HG03432 (cell line): ENCODE measurements around the gene CLEC12A.
"Not testable (repeated sequence)": the region's sequence is repeated elsewhere in the genome, so short reads cannot be mapped to it uniquely, and the experiment has no call there.

Source experiments
- ATAC-seq: cut with Tn5 transposase; IDR thresholded peaks from one replicate; pipeline ENCODE4 v1.9.1; 2021; ENCODE audit warnings: mild to moderate bottlenecking, moderate library complexity; ENCODE audit not compliant: unreplicated experiment

CLEC12A gene

DNA sequence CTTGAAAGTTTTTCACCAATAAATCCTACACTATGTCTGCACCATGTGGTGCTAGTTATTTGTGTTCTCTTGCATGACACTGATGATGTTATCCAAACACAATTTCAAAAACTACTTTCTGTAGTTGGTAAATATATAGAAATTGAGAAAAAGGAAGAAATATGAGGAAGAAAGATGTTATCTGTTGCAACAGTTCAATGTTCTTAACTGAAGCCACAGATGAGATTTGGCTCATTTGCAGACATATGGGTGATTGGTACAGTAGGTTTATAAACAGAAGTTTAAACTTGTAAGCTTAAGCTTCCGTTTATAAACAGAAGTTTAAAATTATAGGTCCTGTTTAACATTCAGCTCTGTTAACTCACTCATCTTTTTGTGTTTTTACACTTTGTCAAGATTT, at the start of gene CLEC12A:
TSS of gene CLEC12A (plus strand) at position 229 of the 400 bp plus-strand sequence. CDS start 188 bp downstream, outside the sequence.
- no peak for ATAC-seq

DNA sequence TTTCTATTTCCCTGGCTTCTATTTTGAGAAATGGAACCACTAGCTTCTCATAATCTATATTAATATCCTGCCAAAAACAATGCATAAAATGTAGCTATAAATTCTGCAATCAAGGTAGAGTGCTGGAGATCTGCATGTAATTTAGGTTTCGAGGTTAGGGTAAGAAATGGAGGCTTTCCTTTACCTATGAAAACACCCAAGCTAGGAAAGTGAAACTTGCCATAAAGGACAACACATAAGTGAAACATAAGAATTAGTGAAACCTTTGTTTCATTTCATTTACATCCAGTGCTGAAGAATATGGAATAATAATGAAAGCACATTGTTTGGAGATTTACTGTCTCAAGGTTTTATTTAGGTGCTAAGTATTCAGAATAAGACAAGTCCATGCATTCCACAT, 48.8 kb upstream of the CLEC12A start:
- no peak for ATAC-seq

DNA sequence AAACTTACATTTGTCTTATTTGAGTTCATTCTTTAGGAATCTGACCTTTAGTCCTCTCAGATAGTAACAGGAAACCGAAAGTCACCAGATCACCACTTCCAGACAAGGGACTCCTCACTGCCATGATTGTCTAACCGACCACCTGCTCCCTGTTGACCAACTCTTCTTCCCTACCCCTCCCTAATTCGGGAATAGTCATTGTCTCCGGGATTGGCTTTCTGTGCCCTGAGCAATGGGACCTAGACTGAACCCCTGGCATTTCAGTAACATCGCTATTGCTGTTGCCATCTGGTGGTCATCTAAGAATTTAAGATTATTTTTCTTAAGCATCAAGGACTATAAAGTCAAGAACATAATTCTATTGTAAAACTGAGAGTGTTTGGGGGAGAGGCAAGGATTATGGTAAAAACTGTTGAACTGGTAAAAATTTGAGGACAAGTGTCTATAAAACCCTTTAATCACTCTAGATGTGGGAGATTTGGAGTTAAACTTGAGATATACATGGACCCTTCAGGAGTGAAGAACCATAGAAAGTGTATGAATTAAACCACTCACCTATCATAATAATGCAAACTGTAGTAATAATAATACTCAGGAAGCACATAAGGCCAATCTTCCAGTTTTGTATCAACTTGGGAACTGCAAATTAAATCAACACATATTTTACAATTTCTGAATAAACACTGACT, 45.4 kb upstream of the CLEC12A start:
- no peak for ATAC-seq

DNA sequence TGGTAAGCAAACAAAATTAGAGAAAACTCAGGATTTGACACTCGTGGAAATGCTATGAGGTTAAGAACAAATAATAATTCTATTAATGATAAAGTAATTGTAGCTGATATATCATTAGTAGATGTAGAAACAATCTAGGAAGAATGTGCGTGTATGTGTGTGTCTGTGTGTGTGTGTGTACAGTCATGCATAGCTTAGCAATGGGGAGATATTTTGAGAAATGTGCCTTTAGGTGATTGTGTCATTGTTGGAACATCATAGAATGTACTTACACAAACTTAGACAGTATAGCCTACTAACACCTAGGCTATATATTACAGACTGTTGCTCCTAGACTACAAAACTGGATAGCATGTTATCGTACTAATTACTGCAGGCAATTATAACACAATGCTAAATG, 44.3 kb upstream of the CLEC12A start:
- ATAC-seq: no peak

DNA sequence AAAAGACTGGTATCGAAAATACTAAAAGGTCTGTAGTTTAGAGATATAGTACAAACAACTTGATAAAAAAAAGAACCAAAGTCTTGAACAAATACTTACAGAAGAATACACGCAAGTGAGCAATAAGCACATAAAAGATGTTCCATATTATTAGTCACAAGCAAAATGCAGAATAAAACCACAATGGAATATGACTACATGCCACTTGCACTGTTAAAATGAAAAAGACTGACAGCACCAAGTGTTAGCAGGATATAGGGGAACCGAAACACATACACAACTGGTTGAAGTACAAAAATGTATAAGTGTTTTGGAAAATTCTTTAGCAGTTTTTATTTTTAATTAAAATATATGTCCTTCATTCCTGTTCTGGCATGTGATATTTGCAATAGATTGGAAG, 42.6 kb upstream of the CLEC12A start:
- ATAC-seq: no peak

DNA sequence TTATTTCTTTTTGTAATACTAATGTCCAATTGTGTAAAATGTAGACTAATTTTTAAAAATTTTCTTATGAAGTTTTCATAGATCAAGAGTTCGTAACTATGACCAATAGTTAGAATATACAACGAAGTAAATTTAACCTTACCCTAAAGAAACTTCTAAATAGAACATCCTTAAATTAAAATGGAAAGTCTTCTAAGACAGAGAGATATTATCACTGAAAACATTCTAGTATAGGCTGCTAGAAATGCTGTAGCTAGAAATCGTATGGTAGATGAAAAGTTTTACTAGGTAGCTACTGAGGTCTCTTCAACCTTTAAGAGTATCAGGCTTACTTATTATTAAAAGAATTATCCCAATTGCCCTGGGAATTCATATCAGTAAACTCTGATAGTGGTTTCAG, 40.0 kb upstream of the CLEC12A start:
- no peak for ATAC-seq

DNA sequence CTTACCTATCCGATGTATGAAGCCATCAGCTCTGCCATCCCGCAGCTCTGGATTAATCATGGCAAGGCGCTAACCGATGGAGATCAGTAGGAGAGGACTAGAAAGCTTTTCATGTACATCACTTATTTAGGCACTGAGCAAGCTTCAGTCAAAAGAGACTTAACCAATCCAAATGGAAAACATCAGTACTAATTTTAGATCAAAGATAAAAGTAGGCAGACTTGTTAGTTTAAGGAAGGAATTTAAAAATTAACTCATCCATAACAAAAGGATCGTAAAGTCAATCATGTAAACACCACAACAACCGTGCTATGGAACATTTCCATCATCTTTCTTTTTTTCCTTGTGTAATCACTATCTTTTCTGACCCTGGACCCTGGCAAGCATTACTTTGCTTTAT, 38.9 kb upstream of the CLEC12A start, which contains the start of gene CLEC2A:
TSS of gene CLEC2A (minus strand) at position 101 of the 400 bp plus-strand sequence. CDS start at position 60, 41 bp downstream.
- no peak for ATAC-seq

DNA sequence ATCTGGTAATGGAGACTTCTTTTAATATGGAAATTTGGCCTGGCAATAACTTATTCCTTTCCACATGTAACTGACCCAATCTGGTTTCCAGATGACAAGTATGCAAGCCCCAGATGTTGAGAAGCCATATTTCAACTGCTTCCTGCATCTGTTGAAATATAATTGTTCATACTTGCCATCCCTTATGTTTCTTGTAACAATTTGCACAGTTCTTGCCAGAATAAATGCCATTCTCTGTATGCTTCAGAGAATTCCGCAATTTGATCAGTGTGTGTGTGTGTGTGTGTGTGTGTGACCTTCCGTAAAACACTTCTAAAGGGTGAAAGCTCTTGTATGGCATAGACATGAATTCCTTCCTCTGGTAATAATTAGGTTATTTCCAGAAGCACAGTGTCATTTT, 37.3 kb upstream of the CLEC12A start:
- no peak for ATAC-seq

DNA sequence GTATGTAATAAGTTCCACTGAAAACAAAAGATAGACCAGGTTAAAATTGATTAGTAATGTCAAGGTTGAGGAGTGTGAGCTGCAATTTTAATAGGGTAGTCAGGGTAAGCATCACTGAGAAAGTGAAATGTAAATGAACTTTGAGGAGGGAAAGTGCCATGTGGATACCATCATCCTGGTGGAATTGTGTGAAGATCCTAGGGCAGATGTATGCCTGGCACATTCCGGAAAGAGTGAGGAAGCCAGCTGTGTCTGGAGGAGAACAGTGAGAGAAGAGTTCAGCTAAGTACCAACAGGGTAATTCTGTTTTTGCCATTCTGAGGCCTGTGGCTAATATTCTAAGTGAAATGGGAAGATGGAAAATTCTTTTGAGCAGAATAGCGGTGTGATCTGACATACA, 36.2 kb upstream of the CLEC12A start:
- ATAC-seq: no peak

DNA sequence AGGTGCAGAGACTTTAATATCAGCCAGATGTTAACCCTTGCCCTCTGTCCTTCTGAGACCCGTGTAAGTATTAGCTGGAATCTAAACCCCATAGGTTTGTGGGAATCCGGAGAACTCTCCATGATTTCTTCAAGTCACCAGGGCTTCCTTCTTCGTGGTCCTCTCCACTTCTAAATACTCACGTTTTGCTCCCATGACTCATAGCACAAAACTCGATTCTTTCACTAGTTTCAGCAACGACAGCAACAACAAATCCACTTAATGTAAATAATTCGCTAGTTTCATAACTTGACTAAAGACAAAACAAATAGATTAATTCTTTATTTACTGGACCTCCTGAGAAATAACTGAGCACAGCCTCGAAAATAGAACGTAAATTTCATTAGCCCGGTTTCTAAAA, 34.6 kb upstream of the CLEC12A start:
- no peak for ATAC-seq

DNA sequence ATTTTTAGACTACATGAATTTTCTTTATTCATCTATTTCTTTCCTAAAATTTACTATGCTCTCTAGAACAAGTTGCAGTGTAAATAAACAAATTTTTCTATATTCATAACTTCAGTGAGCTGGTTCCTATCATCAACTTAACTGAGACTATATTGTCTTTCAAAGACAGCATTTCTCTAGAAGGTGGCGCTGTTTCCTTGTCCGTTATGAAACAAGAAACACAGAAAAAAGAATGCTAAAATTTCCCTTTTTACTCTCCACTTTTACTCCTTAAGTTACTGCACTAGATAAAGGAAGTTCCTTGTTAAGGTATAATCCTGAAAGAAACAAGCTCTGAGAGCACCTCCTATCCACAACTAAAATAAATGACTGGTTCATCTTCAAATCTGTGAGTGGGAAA, 30.8 kb upstream of the CLEC12A start:
- ATAC-seq: no peak

DNA sequence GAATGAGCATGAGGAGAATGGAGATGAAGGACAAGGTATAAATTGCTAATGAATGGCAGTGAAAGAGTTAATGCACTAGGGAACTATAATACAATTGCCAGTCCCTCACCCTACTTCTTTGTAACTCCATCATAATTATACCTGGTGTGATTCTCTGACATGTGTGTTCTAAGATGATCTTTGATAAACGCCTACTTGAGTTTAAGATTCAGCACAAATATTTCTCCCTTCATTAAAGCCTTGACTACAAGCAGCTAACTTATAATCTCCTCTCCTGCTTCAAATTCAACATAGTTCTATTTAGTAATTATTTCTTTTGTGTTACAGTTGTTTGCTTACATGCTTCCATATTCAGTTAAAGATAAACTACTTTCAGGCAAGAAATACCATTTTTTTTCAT, 29.4 kb upstream of the CLEC12A start:
- no peak for ATAC-seq

DNA sequence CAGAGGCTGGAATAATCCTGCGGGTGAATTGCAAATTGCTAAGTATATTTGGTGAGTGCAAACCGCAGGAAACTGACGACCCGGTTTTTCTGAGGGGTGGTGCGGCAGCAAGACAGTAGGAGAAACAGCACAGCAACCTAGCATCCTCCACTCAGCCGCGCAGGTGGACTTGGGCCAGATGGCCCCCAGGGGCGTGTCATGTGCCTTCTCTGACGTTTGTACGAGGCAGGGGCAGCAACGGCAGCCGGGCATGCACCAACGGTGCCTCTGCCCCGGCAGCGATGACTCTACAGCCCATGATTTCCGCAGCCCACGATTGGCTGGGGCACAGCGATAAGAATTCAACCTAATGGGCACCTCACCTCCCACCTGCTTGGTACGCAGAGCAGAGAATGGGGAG, 28.0 kb upstream of the CLEC12A start:
- peak; percentile 52 for ATAC-seq

DNA sequence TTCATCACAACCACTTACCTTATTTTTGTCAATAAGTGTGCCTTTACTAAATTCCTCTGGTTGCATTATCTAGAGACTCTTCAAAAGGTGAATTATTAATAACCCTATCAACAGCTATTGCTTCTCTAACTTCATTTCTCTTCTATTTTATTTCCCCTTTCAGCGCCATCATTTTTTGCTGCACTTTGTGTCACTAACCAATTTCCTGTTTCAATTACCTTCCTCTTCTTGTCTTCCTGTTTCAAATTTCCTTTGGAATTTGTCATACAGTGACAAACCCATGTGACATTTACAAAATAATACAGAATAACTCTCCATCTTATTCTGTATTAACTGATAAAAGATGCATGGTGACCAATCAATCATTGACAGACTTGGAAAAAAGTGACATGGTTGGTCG, 26.8 kb upstream of the CLEC12A start:
- ATAC-seq: no peak

DNA sequence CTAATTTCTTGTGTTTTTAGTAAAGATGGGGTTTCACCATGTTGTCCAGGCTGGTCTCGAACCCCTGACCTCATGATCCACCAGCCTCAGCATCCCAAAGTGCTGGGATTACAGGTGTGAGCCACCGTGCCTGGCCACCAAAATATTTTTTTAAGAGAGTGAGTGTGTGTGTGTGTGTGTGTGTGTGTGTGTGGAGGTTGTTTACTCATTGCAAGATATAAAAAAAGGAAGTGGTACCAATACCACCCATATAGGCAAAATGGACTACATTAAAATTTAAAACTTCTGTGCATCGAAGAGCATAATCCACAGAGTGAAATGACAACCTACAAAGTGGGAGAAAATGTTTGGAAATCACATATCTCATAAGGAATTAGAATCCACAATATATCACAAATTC, 23.5 kb upstream of the CLEC12A start:
- no peak for ATAC-seq

DNA sequence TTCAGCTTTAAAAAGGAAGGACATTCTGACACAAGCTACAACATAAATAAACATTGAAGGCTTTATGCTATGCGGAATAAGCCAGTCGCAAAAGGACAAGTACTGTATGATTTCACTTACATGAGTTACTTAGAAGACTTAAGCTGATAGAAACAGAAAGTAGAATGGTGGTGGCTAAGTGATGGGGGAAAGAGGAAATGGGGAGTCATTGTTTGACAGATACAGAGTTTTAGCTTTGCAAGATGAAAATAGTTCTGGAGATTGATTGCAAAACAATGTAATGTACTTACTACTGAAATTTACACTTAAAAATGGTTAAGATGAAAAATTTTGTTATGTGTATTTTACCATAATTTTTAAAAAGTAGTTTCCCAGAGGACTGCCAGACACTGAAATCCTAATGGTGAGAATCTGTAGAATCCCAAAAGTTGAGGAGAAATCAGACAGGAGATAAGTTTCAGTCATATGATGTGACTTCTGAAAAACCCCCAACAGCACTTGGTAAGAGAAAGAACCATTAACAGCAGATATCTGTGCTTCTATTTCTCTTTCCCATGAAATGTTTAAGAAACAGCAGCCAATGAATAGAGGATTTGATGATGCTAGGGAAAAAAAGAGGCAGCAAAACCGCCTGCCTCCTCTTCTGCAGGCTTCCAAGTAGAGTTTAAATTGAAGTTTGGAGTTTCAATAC, 22.5 kb upstream of the CLEC12A start:
- ATAC-seq: peak; percentile 94

DNA sequence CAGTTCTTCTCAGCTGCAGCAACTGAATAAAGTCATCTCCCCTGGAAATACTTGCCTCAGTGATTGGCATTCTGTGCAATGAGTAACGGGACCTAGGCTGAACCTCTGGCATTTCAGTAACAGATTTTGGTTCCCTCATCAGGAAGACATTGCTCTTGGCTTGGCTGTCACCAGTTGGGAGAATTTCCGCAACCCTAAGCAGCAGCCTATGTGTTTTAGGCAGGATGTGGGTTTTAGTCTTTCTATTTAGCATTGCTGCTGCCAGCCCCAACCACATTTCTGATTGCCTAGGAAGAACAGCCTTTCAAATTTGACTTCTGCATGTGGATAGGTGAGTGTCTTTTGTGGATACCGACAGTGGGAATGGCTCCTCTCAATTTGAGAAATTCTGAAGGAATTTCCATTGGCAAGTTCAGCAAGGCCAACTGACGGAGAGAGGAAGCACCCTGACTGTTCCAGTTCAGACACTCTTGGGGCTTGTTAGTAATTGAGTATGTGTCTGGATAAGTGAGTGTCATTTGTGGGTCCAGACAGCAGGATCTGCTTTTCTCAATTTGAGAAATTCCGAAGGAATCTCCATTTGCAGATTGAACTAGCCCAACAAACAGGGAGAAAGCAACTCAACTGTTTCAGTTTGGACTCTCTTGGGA, 20.1 kb upstream of the CLEC12A start:
- ATAC-seq: peak; percentile 36

DNA sequence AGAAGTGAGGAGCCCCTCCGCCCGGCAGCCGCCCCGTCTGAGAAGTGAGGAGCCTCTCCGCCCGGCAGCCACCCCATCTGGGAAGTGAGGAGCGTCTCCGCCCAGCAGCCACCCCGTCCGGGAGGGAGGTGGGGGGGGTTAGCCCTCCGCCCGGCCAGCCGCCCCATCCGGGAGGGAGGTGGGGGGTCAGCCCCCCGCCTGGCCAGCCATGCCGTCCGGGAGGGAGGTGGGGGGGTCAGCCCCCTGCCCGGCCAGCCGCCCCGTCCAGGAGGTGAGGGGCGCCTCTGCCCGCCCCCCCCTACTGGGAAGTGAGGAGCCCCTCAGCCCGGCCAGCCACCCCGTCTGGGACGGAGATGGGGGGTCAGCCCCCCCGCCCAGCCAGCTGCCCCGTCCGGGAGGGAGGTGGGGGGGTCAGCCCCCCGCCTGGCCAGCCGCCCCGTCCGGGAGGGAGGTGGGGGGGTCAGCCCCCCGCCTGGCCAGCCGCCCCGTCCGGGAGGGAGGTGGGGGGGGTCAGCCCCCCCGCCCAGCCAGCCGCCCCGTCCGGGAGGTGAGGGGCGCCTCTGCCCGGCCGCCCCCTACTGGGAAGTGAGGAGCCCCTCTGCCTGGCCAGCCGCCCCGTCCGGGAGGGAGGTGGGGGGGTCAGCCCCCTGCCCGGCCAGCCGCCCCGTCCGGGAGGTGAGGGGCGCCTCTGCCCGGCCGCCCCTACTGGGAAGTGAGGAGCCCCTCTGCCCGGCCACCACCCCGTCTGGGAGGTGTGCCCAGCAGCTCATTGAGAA, 18.1 kb upstream of the CLEC12A start:
- not testable (repeated sequence) for ATAC-seq

DNA sequence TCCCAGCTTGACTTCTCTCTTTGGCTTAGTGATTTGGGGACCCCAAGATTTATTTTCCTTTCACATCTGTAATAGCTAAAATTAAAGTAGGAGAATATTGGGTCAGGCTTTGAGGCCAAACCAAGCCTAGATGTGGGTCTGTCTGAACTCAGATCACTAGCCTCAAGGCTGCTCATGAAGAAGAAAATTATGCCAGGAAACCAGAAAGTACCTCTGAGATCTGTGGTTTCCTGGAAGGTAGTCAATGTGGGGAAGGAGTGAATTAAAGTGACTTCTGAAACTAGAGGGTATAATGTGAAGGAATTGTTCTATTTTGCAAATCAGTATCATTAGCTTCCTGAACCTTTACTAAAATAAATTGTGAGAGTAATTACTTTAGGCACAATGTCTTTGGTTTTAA, 13.4 kb upstream of the CLEC12A start:
- no peak for ATAC-seq

DNA sequence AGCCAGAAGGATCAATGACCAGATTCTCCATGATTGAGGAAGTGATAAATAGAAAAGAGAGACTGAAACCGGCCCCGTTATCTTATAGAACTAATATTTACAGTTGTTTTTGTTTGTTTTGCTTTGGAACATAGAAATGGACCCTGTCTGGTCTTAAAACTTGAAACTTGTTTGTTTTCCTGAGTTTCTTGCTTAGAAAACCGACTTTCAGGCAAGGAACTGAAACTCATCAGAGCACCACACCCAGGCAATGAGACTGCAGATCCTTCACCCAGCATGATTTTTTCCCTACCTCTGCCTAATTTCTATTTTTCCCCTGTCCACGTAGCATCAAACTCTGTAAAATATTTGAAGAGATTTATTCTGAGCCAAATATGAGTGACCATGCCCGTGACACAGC, 10.6 kb upstream of the CLEC12A start:
- no peak for ATAC-seq

DNA sequence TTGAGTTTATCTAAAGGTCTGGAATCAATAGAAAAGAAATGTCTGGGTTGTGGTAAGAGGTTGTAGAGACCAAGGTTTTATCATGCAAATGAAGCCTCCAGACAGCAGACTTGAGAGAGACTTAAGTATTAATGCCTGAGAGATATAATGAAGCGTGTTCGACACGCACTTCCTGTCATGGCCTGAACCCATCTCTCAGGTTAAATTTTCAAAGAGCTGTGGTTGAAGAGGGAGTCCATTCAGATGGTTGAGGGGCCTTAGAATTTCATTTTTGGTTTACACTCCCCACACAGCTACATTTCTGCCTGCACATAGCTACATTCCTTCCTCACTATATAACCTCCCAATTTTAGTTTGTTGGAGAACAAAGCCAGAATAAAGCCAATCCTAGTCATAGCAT, 10.1 kb upstream of the CLEC12A start:
- no peak for ATAC-seq
